ENCODE results near the gene SPRR2F. TPM values are rescaled to one million over a fixed set of nuclear protein-coding genes. Genes with fewer than 3 reads are reported as not detected.
"Not testable (repeated sequence)": the region's sequence is repeated elsewhere in the genome, so short reads cannot be mapped to it uniquely, and the experiment has no call there.

The SPRR2F gene, protein sequence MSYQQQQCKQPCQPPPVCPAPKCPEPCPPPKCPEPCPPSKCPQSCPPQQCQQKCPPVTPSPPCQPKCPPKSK
- not detected for total RNA-seq
- long read RNA-seq, result 0 reads

DNA sequence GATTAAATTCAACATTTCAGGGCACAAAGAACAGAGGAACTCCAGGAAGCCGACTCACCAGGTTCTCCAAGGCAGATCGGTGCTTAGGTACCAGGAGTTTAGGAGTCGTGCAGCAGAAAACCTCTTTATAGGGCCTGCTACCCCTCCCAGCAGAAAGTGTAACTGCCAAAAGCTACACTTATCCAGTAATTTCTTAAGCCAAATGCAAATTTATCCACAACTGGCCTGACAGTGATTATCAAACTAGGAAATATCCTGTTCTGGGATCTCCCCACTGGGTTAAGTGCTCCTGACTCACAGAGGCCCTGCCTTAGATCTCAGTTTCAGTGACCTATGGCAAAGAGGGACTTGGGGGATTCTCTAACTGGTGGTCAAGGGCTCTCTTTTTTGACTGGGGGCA, at the start of gene SPRR2F:
SPRR2F (minus strand) TSS at position 101 of the 400 bp plus-strand sequence. CDS start 783 bp downstream, outside the sequence.
- DNase-seq (ENCODE audit: low spot score), result no peak

DNA sequence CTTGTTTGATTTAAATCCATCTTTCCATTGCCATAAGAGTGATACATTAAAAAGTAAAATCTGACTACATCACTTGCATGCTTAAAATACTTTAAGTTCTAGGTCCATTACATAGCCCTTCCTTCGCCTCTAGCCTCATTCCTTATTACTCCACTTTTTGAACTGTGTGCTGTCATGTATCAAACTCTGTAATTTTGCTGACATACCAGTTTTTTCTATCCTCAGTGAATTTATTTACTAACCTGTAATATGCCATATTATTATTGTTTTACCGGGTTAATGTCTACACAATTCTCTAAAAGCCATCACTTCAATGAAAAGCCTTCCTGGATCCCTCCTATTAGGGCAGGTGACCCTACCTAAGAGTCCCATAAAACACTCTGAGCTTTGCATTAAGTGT, 42.2 kb upstream of the SPRR2F start:
- DNase-seq (ENCODE audit: low spot score), result no peak

DNA sequence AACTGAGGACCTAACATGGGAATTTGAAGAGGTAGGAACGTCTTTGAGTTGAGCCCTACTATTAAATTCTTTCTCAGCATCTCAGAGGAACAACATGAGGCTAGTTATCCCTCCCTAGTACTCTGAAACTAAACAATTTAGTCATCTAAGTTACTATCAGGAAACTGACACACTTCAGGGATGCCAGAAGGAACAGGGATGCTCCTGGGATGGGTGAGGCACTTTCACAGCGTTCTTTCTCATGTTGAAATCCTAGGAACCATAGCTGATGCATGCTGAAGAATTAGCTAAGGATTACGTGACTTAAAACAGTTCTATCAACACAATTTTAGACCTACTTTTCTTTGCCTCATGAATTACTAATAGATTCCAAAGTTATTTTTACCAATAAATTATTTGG, 39.2 kb upstream of the SPRR2F start:
- no peak for DNase-seq (ENCODE audit: low spot score)

DNA sequence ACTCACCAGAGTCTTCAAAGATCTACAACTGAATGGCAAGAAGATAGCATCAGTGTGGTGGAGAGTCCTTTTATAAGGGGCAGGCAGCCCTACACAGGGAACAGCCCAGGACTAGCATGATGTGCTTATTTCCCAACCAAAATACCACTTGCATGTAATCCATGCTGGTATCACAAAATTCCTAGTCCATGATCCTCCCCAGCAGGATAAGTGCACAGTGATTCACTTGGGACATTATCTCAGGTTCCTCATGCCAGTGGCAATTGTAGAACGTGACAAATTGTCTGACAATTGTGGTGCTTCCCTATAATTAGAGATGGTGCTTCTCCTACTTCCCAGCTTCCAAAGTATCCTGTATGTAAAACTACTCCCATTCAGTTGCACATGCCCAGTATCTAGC, 37.5 kb upstream of the SPRR2F start, which contains the start of gene SPRR2G:
SPRR2G (minus strand) TSS at position 45 of the 400 bp plus-strand sequence. CDS start 780 bp downstream, outside the sequence.
- DNase-seq (ENCODE audit: low spot score), result no peak

DNA sequence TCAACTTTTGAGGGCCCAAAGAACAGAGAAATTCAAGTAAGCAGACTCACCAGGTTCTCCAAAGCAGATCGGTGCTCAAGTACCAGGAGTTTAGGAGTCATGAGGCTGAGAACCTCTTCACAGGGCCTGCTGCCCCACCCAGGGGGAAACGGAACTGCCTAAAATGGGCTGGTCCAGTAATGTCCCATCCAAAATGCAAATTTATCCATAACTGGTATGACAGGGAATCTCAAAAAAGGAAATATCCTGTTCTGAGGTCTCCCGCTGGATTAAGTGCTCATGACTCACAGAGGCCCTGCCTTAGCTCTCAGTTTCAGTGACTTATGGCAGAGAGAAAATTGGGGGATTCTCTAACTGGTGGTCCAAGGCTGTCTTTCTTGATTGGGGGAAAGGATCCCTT, 28.1 kb upstream of the SPRR2F start:
- DNase-seq (ENCODE audit: low spot score), result no peak

DNA sequence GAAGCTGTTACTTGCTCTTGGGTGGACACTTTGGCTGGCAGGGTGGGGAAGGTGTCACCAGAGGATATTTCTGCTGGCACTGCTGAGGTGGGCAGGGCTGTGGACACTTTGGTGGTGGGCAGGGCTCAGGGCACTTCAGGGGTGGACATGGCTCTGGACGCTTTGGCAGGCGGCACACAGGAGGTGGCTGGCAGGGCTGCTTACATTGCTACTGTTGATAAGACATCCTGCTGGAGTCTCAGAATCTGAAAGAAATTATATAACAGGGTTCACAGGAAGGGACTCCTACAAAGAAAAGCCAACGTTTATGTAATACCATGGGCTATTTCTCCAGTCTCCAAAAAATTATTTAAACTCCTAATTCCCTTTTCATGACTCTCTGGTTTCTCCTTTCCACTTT, 27.2 kb upstream of the SPRR2F start:
- DNase-seq (ENCODE audit: low spot score), result no peak

DNA sequence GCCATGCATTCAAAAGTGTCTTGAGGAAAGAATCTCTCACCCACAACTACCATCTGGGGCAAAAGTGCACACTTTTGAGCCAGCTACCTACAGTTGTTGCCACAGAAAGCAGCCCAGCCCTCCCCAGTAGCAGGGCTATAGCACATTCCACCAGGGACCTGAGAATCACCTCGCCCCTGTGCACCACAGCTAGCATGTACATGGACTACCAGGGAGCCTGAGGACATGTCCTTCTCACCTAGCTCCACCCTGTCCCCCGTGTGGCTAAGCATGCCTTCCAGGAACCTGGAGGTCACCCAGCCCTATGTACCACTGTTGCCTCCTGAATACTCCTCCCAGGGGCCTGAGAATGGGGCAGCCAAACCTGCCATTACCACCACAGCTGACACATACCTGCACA, 20.4 kb upstream of the SPRR2F start:
- no peak for DNase-seq (ENCODE audit: low spot score)

DNA sequence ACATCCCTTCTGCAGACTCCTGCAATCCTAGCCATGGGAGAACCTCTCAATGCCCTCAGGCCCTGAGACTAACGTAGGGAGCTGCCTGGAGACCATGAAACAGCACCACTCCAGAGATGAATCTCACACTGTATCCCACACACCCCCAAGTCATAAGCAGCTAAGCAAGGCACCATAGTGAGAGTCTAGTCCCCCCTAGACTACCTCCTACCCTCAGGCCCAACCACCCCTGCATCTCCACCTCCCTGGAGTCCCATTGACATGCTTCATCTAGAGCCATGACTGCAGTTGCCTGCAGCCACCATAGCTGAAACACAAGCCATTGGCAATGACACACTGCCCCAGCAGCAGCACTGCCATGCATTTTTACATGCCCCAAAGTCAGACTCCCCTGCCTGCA, 20.0 kb upstream of the SPRR2F start:
- no peak for DNase-seq (ENCODE audit: low spot score)

DNA sequence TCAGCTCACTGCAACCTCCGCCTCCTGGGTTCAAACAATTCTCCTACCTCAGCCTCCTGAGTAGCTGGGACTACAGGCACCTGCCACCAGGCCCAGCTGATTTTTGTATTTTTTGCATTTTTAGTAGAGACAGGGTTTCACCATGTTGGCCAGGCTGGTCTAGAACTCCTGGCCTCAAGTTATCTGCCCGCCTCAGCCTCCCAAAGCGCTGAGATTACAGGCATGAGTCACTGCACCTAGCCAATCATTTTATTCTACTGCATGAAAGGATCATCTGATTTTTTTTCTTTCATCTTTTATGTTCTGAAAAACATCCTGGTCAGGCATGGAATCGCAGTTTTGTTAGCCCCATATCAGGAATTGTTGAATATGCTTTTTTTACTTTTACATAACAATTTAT, 15.4 kb upstream of the SPRR2F start:
- not testable (repeated sequence) for DNase-seq (ENCODE audit: low spot score)

DNA sequence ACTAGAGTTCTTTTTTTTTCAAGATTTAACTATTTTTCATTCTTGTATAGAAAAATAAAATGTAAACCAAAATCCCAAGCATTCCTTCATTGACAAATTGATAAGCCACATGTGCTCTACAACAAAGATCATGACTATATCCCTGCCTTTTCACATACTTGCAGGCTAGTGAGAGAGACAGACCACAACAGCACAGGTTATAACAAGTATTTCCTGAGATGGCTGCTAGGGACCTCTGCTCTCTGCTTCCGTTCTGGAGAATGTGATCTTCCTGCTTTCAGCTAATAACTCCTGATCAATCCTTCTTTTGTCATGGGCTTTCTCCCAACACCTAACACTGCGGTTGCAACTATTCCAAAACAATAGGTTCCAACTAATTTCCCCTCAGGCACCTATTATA, 14.0 kb upstream of the SPRR2F start:
- DNase-seq (ENCODE audit: low spot score), result no peak

DNA sequence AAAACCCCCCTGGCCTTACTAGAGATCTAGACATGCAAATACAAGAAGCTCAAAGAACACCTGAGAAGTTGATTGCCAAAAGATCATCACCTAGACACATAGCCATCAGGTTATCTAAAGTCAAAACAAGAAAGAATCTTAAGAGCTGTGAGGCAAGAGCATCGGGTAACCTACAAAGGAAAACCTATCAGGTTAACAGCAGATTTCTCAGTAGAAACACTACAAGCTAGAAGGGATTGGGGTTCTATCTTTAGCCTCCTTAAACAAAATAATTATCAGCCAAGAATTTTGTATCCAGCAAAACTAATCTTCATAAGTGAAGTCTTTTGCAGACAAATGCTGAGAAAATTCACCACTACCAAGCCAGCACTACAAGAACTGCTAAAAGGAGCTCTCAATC, 12.2 kb upstream of the SPRR2F start:
- no peak for DNase-seq (ENCODE audit: low spot score)

DNA sequence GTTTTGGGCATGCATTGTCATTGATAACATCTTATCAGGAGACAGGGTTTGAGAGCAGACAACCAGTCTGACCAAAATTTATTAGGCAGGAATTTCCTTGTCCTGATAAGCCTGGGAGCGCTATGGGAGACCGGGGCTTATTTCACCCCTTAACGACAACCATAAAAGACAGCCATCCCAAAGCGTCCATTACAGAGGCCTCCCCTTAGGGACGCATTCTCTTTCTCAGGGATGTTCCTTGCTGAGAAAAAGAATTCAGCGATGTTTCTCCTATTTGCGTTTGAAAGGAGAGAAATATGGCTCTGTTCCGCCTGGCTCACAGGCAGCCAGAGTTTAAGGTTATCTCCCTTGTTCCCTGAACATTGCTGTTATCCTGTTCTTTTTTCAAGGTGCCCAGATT, 10.5 kb upstream of the SPRR2F start:
- DNase-seq (ENCODE audit: low spot score), result not testable (repeated sequence)

DNA sequence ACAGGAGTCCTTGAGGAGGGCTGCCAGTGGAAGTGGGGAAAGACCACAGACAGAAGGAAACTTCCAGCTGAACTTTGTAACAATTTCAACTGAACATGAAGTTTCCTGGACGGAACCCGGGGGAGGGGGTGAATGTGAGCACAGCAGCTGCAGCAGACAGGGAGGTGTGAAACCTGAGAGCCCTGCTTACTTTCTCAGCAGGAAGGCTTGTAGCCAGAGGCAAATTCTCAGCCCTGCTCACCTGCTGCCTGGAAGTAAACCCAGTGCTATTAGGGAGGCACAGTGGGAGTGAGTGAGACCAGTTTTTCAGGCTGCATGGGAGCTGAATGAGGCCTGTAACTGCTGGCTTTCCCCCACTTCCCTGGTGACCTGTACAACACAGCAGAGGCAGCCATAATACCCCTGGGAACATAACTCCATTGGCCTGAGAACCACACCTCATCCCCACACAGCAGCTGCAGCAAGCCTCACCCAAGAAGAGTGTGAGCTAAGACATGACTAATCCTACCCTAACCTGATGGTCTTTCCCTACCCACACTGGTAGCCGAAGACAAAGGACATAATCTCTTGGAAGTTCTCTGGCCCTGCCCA, 9.6 kb upstream of the SPRR2F start:
- DNase-seq (ENCODE audit: low spot score), result no peak

DNA sequence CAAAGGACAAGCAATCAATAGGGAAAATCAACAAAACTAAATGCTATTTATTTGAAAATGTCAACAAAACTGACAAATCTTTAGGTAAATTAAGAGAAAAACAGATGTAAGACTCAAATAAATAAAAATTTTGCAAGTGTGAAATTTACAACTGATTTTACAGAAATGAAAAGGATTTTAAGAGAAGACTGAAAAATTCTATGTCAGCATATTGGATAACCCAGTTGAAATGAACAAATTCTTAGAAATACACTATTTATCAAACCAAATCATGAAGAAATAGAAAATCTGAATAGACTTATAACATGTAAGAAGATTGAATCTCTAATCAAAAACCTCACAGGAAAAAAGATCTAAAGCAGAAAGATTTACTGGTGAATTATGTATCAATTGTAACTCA, 7.6 kb upstream of the SPRR2F start:
- no peak for DNase-seq (ENCODE audit: low spot score)

DNA sequence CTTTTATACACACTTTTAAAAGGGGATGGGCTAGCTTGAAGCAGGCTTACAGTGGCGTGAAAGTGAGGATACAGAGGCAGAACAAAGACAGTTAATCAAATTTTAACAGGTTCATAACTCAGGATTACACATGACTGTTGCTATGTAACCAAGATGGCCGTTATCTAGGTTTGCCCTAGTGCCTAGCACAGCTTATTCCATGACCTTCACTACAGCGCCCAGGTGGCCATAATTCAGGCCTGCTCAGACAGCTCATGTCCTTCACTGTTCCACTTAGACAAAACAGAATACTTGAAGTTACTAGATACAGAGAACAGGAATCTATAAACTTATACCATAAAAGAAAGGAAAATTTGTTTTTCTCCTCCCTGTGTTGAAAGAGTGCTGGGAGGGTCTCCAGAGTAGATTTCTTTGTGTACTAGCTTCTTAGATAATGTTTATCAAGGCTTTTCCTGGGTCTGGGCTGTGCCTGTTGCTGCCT, 6.2 kb upstream of the SPRR2F start:
- DNase-seq (ENCODE audit: low spot score), result no peak

DNA sequence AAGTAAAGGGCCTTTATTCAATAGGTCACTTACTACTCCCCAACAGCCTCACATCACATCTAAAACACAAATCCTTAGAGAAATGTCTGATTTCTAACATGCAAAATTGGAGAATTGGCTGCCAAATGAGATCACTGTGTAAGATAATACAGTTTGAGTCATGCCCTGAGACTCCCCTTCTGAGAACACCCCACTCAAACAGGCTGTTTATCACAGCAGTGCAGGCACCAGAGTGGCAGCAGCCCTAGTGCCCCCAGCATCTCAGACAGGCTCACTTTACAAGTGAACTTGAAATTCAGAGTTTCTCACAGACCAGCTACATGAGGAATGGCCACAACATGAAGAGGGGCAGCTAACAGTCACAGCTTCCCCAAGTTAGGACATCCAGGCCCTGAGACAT, 1.9 kb upstream of the SPRR2F start:
- not testable (repeated sequence) for DNase-seq (ENCODE audit: low spot score)

DNA sequence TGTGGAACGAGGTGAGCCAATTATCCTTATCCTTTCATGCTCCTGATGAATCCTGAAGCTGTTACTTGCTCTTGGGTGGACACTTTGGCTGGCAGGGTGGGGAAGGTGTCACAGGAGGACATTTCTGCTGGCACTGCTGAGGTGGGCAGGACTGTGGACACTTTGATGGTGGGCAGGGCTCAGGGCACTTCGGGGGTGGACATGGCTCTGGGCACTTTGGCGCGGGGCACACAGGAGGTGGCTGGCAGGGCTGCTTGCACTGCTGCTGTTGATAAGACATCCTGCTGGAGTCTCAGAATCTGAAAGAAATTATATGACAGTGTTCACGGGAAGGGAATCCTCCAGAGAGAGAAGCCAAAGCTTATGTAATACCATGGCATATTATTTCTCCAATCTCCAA, 862 bp downstream of the SPRR2F start:
- not testable (repeated sequence) for DNase-seq (ENCODE audit: low spot score)

DNA sequence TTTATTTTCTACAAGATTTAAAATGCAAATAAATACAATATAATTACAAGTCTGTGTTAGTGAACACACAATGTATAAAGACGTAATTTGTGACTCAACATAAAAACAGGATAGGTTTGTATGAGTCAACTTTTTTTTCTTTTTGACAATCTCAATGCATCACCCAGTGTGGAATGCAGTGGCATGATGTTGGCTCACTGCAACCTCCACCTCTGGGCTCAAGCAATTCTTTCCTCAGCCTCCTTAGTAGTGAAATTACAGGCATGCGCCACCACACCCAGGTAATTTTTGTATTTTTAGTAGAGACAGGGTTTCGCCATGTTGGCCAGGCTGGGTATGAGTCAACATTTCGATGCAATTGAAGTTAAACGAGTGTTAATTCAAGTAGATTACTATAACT, 13.1 kb downstream of the SPRR2F start:
- DNase-seq (ENCODE audit: low spot score), result no peak

DNA sequence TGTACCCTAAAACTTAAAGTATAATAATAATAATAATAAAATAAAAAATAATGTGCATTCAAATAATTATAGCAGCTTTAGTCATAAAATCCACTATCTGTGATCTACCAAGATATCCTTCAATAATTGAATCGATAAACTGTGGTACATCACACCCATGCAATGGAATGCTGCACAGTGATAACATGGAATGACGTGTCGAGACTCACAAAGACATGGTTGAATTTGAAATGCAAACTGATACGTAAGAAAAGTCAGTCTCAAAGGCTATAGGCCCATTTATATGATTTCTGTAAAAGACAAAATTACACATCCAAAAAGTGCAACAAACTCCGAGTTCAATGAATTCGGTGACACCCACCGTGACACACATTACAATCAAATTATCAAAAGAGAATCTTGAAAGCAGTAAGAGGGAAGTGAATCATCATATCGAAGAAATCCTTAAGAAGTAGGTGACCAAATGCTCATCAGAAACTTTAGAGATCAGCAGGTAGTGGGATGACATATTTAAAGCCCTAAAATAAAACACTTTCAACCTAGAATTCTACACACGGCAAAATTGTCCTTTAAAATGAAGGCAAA, 13.8 kb downstream of the SPRR2F start:
- no peak for DNase-seq (ENCODE audit: low spot score)

DNA sequence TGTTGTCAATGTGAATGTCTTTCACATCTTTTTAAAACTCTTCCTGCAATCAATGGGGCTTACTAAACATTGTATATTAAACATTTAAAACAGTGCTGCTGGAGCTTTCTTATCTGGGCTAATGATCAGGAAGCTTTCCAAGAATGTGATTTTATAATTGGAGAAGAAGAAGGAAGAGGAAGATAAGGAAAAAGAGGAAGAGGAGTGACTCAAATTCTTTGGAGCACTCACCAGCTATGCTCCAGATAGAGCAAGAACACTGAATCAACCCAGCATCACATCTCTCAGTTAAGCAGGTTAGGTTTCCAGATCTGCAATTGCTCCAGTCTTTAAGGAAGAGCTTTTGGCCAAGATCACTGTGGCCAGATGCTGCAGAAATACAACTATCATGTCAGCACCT, 17.6 kb downstream of the SPRR2F start:
- no peak for DNase-seq (ENCODE audit: low spot score)

DNA sequence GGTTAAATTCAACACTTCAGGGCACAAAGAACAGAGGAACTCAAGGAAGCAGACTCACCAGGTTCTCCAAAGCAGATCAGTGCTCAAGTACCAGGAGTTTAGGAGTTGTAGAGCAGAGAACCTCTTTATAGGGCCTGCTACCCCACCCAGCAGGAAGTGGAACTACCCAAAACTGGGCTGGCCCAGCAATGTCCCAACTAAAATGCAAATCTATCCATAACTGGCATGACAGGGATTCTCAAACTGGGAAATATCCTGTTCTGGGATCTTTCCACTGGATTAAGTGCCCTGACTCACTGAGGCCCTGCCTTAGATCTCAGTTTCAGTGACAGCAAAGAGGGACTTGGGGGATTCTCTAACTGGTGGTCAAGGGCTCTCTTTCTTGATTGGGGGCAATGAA, 18.9 kb downstream of the SPRR2F start, which contains the start of gene SPRR2E:
SPRR2E (minus strand) TSS at position 101 of the 400 bp plus-strand sequence. CDS start 775 bp downstream, outside the sequence.
- no peak for DNase-seq (ENCODE audit: low spot score)

DNA sequence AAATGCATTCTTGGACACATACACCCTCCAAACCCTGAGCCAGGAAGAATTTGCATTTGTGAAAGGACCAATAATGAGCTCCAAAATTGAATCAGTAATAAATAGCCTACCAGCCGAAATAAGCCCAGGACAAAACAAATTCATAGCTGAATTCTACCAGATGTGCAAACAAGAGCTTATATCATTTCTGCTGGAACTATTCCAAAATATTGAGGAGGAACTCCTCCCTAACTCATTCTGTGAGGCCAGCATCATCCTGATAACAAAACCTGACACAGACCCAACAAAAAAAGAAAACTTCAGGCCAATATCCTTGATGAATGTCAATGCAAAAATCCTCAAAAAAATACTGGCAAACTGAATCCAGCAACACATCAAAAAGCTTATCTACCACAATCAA, 25.7 kb downstream of the SPRR2F start:
- DNase-seq (ENCODE audit: low spot score), result no peak

DNA sequence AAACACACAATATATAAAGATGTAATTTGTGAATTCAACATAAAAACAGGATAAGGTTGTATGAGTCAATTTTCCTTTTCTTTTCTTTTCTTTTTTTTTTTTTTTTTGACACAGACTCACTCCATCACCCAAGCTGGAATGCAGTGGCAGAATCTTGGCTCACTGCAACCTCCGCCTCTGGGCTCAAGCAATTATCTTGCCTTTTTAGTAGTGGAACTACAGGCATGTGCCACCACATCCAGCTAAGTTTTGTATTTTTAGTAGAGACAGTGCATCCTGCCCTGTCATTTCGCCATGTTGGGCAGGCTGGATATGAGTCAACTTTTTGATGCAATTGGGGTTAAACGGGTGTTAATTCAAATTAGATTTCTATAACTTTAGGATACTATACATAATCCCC, 31.6 kb downstream of the SPRR2F start:
- no peak for DNase-seq (ENCODE audit: low spot score)

Measured in mesenteric fat pad (tissue), 1 donor.